Suprapubic skin (tissue), 4 donors: ENCODE measurements around the gene CCNE1. TPM values are rescaled to one million over a fixed set of nuclear protein-coding genes. Genes with fewer than 3 reads are reported as not detected.

Experiments
- DNase-seq, 2 donors: peaks; one replicate each; pipeline ENCODE4 v3.0.0-alpha.2; 2019; ENCODE audit warnings: low spot score in 2 of 2
- H3K27ac ChIP-seq: fragments of 200-600 bp; sonication (generic); one replicate; pipeline ENCODE4 v1.5.1; 2019
- H3K27me3 ChIP-seq: fragments of 200-600 bp; sonication (generic); one replicate; pipeline ENCODE4 v1.5.1; 2019
- H3K36me3 ChIP-seq: fragments of 200-600 bp; sonication (generic); one replicate; pipeline ENCODE4 v1.5.1; 2019
- H3K4me1 ChIP-seq: fragments of 200-600 bp; sonication (generic); one replicate; pipeline ENCODE4 v1.5.1; 2019
- H3K4me3 ChIP-seq: fragments of 200-600 bp; sonication (generic); one replicate; pipeline ENCODE4 v1.5.1; 2019; ENCODE audit warnings: mild to moderate bottlenecking
- H3K9me3 ChIP-seq: fragments of 200-600 bp; sonication (generic); one replicate; pipeline ENCODE4 v1.5.1; 2019
- EP300 ChIP-seq: sonication (generic); formaldehyde crosslinking; IDR thresholded peaks from one replicate; pipeline ENCODE4 v1.6.1; 2017; ENCODE audit warnings: antibody characterized with exemption
- POLR2A ChIP-seq, 2 donors: fragments of 450-650 bp; IDR thresholded peaks; one replicate each; pipeline ENCODE4 v1.6.1; 2017; ENCODE audit warnings: antibody characterized with exemption in 2 of 2, mild to moderate bottlenecking in 2 of 2, moderate library complexity in 2 of 2
- POLR2AphosphoS5 ChIP-seq, 3 donors: sonication (generic); formaldehyde crosslinking; IDR thresholded peaks; one replicate each; pipeline ENCODE4 v1.6.1; 2017; ENCODE audit warnings: antibody characterized with exemption in 3 of 3
- WGBS: methylation state at CpG from one replicate; pipeline ENCODE4 v1.1.5; 2018; 5-methylcytosine and 5-hydroxymethylcytosine counted together
- total RNA-seq, 4 donors: library from RNA; depleted of rRNA; stranded (reverse); fragments of >200 nt; gene quantifications; one replicate each; pipeline ENCODE4 v1.1.0, GENCODE V29; 2016
- TF ChIP-seq, protein P1 (sequence below), 2 donors: fragments of 200-600 bp in 1 of 2; fragments of 450-650 bp in 1 of 2; sonication (generic) in 1 of 2; IDR thresholded peaks; one replicate each; pipeline ENCODE4 v1.5.1; 2016 to 2019; ENCODE audit warnings: antibody characterized with exemption in 2 of 2, mild to moderate bottlenecking in 1 of 2, moderate library complexity in 1 of 2

Gene CCNE1
- total RNA-seq, 4 donors from 2014 or later, result 2.5 to 11.0 (median 6.0) TPM

DNA sequence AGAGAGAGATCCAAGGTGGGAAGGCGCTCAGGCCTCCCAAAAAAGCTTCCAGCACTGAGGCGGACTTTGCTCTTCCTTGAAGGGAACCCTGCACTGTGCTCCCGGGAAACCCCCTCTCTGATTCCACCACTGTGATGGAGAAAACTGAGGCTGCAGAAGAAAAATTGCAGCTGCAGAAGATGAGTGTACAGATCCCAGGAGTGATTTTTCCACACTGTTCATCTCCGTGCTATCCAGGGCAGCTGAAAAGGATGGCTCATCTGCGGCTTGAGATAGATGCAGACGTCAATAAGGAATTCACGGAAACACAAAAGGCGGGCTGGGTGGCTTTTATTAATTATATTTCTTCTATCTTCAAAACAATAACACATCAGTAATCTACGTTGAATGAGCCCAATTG lies 26.2 kb downstream of the CCNE1 start:
- no peak overlapping the region for H3K4me3 ChIP-seq
- DNase-seq, result peak in 1 of 2 donors; percentile 20
- H3K36me3 ChIP-seq, result no peaks in the 10 kb centered on the region
- H3K27ac ChIP-seq, result no peak overlapping the region
- peaks cover 3% of the 10 kb centered on the region for H3K4me1 ChIP-seq
- 86% methylated on average over 9 of the region's 9 CpGs for WGBS
- H3K9me3 ChIP-seq, result no peaks in the 10 kb centered on the region
- peaks cover 34% of the 10 kb centered on the region for H3K27me3 ChIP-seq
- no peak for TF ChIP-seq POLR2AphosphoS5 (IDR thresholded peaks at IDR 0.05)

DNA sequence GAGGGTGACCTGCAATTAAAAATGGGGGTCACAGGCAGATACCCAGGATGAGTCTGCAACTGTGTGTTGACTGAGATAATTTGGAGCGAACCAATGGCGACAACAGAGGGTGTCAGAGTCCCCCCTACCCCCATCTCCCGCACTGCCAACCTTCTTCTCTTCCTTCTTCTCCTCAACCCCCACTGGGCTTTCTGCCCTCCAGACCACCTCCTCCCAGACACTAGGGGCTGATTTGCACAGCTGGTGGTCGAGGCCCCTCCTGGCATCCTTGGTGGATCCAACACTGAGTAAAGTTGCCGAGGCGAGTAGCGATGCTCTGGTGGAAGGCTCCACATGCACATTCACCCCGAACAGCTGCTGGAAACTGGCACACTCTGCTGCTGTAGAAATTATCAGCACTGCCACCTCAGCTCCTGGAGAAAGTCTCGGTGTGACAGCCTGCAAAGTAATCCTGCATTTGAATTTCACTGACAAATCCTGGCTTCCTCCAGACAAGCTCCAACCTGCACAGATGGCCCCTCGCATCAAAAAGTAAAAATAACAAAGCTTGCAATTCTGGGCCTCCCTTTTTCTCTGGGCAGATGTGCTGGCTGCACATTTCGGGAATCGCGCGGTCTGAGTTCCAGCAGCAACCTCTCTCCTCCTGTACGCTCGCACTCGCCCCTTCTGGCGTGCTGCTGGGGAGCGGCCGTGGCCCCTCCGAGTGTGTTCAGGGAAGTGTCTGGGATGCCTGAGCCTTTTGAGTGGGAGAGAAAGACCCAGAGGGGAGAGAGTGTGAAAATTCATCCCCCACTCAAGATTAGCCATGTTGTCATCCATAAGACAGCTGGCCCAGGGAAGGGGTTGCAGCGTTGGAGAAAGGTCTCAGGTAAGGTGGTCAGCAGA lies 28.5 kb downstream of the CCNE1 start:
- TF ChIP-seq POLR2AphosphoS5 (IDR thresholded peaks at IDR 0.05) (no peak), POLR2A (IDR thresholded peaks at IDR 0.05) (no peak), EP300 (no peak)
- TF ChIP-seq, protein P1, sequence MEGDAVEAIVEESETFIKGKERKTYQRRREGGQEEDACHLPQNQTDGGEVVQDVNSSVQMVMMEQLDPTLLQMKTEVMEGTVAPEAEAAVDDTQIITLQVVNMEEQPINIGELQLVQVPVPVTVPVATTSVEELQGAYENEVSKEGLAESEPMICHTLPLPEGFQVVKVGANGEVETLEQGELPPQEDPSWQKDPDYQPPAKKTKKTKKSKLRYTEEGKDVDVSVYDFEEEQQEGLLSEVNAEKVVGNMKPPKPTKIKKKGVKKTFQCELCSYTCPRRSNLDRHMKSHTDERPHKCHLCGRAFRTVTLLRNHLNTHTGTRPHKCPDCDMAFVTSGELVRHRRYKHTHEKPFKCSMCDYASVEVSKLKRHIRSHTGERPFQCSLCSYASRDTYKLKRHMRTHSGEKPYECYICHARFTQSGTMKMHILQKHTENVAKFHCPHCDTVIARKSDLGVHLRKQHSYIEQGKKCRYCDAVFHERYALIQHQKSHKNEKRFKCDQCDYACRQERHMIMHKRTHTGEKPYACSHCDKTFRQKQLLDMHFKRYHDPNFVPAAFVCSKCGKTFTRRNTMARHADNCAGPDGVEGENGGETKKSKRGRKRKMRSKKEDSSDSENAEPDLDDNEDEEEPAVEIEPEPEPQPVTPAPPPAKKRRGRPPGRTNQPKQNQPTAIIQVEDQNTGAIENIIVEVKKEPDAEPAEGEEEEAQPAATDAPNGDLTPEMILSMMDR (IDR thresholded peaks at IDR 0.05), result no peak
- peak; percentile 32 to 61 for DNase-seq
- Histone ChIP-seq H3K9me3 (no peaks in the 10 kb centered on the region), H3K4me3 (no peak overlapping the region), H3K36me3 (no peaks in the 10 kb centered on the region), H3K4me1 (peaks cover 19% of the 10 kb centered on the region), H3K27me3 (peaks cover 27% of the 10 kb centered on the region), H3K27ac (no peak overlapping the region)
- WGBS, result 56% methylated on average over 22 of the region's 22 CpGs

DNA sequence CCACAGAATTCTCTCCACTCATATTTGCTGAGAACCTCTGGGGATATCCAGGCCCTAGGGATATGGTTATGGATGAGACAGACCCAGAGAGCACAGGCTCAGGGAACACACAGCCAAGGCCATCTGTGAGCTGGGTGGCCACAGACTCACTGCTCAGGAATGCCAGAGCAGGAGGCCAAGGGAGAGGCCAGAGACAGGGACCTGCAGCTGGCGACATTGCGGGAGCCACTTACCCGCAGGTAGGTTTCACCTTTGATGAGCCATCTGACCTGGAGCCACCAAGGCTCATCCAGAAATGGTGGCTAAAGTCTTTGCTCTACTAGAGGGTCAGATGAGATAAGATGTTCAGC lies 29.4 kb downstream of the CCNE1 start:
- no peak overlapping the region for H3K27ac ChIP-seq
- peaks cover 24% of the 10 kb centered on the region for H3K4me1 ChIP-seq
- no peak overlapping the region for H3K4me3 ChIP-seq
- 92% methylated on average over 3 of the region's 3 CpGs for WGBS
- peaks cover 26% of the 10 kb centered on the region for H3K27me3 ChIP-seq
- H3K9me3 ChIP-seq, result no peaks in the 10 kb centered on the region
- no peak for TF ChIP-seq EP300
- no peak for TF ChIP-seq POLR2AphosphoS5 (IDR thresholded peaks at IDR 0.05)
- TF ChIP-seq, protein P1 (IDR thresholded peaks at IDR 0.05), result no peak
- no peak for TF ChIP-seq POLR2A (IDR thresholded peaks at IDR 0.05)
- no peaks in the 10 kb centered on the region for H3K36me3 ChIP-seq
- peak in 1 of 2 donors; percentile 18 for DNase-seq

DNA sequence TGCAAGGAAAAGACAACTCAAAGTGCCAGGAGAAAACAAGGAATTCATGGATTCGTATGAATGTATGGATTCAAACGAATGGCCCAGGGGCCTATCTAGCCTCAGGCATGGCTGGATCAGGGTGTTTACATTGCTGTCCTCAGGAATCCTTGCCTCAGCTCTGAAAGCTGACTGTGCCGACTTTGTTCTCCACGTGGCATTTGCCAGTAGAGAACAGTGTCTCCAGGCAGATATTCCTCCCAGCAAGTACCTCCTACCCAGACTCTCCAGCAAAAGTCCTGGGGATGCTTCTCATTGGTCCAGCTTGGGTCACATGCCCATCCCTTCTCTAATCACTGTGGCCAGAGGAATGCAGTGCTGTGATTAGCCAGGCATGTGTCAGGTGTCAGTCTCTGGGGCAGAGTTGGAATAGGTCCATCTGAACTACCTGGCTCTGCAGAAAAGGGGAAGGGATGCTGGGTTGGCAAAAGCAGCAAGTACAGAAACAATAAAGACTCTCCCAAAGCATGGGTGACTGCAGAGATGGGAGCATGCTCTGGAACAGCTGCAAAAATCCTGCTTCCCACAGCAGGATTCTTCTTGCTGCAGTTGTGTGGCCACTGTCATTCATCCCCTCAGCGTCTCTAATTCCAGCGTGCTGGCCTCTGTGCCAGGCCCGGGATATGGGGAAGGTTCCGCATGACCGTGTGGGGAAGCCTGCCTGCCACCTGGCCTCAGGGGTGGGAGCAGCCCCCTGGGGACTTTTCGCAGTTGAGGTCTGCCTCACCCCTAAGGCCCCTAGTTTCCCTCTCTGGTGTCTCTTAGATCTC lies 30.0 kb downstream of the CCNE1 start:
- peaks cover 23% of the 10 kb centered on the region for H3K27me3 ChIP-seq

DNA sequence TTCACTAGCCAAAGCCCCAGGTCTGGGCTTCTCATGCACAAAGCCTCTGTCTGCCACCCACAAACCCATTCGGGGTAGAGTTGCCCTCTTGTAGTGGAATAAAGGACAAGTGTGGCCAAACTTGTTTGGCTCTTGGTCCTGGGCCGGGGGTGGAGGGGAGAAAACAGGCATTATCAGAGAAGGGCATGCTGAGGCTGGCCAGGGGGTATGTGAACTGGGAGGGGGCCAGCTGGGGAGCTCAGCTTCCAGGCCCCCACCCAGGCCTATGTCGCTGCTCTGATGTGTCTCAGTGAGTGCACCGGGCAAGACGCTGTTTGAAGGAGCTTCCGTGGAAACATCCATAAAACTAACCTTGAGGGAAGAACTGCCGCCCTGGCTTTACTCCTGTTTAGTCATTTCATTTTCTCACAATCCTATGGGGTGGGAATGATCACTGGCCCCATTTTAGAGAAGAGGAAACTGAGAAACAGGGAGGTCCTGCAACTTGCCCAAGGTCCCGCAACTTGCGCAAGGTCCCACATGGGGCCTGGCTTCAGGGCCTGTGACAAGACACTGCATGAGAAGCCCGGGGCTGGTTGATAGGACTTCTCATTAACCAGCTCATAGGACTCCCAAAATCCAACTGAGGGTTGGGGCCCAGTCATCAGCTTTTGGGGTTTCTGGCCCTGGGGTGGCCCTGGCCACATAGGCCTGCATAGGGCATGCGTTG lies 30.8 kb downstream of the CCNE1 start:
- H3K4me1 ChIP-seq, result peaks cover 24% of the 10 kb centered on the region
- H3K9me3 ChIP-seq, result no peaks in the 10 kb centered on the region
- DNase-seq, result no peak
- peak overlapping the region; percentile 68 for H3K4me3 ChIP-seq
- H3K27me3 ChIP-seq, result peaks cover 23% of the 10 kb centered on the region
- no peaks in the 10 kb centered on the region for H3K36me3 ChIP-seq
- TF ChIP-seq POLR2A (IDR thresholded peaks at IDR 0.05) (no peak), POLR2AphosphoS5 (IDR thresholded peaks at IDR 0.05) (no peak), EP300 (no peak)
- TF ChIP-seq, protein P1 (IDR thresholded peaks at IDR 0.05), result no peak
- 83% methylated on average over 10 of the region's 11 CpGs for WGBS
- H3K27ac ChIP-seq, result no peak overlapping the region

More for the DNA sequence above, 30.0 kb downstream of the CCNE1 start:
- H3K9me3 ChIP-seq, result no peaks in the 10 kb centered on the region
- WGBS, result 80% methylated on average over 10 of the region's 10 CpGs
- no peak overlapping the region for H3K27ac ChIP-seq
- TF ChIP-seq, protein P1 (IDR thresholded peaks at IDR 0.05), result no peak
- TF ChIP-seq POLR2A (IDR thresholded peaks at IDR 0.05), result no peak
- no peaks in the 10 kb centered on the region for H3K36me3 ChIP-seq
- peaks cover 24% of the 10 kb centered on the region for H3K4me1 ChIP-seq
- DNase-seq, result no peak
- no peak overlapping the region for H3K4me3 ChIP-seq
